ENCODE results near the gene MAGI2. TPM values are rescaled to one million over a fixed set of nuclear protein-coding genes. Genes with fewer than 3 reads are reported as not detected.

Gene MAGI2
- total RNA-seq, 1 experiment from 2014 or later: 0.25 TPM

DNA sequence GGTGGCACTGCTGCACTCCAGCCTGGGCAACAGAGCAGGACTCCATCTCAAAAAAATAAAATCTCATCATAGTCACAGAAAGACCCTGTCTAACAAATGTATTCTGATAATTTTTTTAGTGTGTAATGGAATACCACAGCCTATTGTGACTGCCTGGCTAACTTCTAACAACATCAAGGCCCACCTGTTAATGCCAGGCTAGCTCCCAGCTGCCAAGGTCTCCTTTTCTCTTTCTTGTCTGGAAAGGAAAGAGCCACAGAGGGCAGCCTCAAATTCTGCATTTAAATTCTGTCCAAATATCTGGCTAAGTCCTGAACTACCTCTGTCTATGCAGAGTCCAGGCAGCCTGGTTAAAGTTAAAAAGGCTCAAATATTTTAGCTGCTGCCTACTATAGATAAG lies 700.9 kb downstream of the MAGI2 start:
- POLR2A ChIA-PET: no interaction called here
- no peaks in the 10 kb centered on the region for H3K9me3 Mint-ChIP-seq (ENCODE audit: unreplicated experiment)
- no peak for DNase-seq
- no peak overlapping the region for H3K27ac Mint-ChIP-seq (ENCODE audit: unreplicated experiment)
- Histone ChIP-seq H3K27me3 (replicated peaks; ENCODE audit: control insufficient read depth, insufficient read depth, low read length) (no peaks in the 10 kb centered on the region), H3K36me3 (ENCODE audit: control insufficient read depth, insufficient read depth, low read length) (no peaks in the 10 kb centered on the region), H3K4me3 (ENCODE audit: low read depth, low read length) (no peak overlapping the region), H3K9me3 (no peaks in the 10 kb centered on the region; the same call in 1 of the 2 replicates), H3K4me1 (no peaks in the 10 kb centered on the region)
- H3K36me3 Mint-ChIP-seq (ENCODE audit: insufficient read depth, unreplicated experiment): no peaks in the 10 kb centered on the region
- H3K4me1 Mint-ChIP-seq (ENCODE audit: low read depth, unreplicated experiment): no peaks in the 10 kb centered on the region
- peaks cover 2% of the 10 kb centered on the region for H3K27me3 Mint-ChIP-seq (ENCODE audit: insufficient read depth, unreplicated experiment)
- no TSS peak for BruUV-seq (replicated peaks)
- TF ChIP-seq, protein P1, sequence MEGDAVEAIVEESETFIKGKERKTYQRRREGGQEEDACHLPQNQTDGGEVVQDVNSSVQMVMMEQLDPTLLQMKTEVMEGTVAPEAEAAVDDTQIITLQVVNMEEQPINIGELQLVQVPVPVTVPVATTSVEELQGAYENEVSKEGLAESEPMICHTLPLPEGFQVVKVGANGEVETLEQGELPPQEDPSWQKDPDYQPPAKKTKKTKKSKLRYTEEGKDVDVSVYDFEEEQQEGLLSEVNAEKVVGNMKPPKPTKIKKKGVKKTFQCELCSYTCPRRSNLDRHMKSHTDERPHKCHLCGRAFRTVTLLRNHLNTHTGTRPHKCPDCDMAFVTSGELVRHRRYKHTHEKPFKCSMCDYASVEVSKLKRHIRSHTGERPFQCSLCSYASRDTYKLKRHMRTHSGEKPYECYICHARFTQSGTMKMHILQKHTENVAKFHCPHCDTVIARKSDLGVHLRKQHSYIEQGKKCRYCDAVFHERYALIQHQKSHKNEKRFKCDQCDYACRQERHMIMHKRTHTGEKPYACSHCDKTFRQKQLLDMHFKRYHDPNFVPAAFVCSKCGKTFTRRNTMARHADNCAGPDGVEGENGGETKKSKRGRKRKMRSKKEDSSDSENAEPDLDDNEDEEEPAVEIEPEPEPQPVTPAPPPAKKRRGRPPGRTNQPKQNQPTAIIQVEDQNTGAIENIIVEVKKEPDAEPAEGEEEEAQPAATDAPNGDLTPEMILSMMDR (IDR thresholded peaks at IDR 0.05; ENCODE audit: insufficient read depth in 1 of 2, low read depth in 1 of 2, low read length in 1 of 2, severe bottlenecking in 1 of 2, unreplicated experiment in 1 of 2): no peak
- H3K4me3 Mint-ChIP-seq (ENCODE audit: unreplicated experiment): no peak overlapping the region
- intact Hi-C loops (cut with micrococcal nuclease; ENCODE audit: unreplicated experiment): no loop called here
- CTCF ChIA-PET: no interaction called here

DNA sequence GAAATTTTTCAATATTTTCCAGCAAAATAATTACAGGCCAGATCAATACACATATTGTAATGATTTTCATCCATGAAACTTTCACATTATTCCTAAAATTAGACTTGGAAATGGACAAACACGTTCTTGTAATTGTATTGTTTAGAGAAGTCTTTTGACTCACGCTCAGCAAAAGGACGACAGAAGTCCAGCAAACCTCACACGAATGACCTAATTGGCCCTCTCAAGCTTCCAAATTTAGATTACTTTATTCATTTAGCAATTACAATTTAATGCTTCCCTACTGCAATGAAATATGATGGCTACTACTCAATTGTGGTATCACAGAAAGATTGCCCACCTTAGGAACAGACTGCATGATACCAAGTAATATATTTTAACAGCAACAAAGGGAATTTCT lies 702.2 kb downstream of the MAGI2 start:
- DNase-seq: no peak
- TF ChIP-seq, protein P1 (IDR thresholded peaks at IDR 0.05; ENCODE audit: insufficient read depth in 1 of 2, low read depth in 1 of 2, low read length in 1 of 2, severe bottlenecking in 1 of 2, unreplicated experiment in 1 of 2): no peak
- Mint-ChIP-seq H3K4me1 (ENCODE audit: low read depth, unreplicated experiment) (no peaks in the 10 kb centered on the region), H3K4me3 (ENCODE audit: unreplicated experiment) (no peak overlapping the region), H3K27ac (ENCODE audit: unreplicated experiment) (no peak overlapping the region), H3K27me3 (ENCODE audit: insufficient read depth, unreplicated experiment) (peaks cover 2% of the 10 kb centered on the region), H3K36me3 (ENCODE audit: insufficient read depth, unreplicated experiment) (no peaks in the 10 kb centered on the region), H3K9me3 (ENCODE audit: unreplicated experiment) (no peaks in the 10 kb centered on the region)
- no TSS peak for BruUV-seq (replicated peaks)
- Histone ChIP-seq H3K27me3 (replicated peaks; ENCODE audit: control insufficient read depth, insufficient read depth, low read length) (no peaks in the 10 kb centered on the region), H3K4me1 (no peaks in the 10 kb centered on the region), H3K36me3 (ENCODE audit: control insufficient read depth, insufficient read depth, low read length) (no peaks in the 10 kb centered on the region), H3K9me3 (no peaks in the 10 kb centered on the region; the same call in 1 of the 2 replicates), H3K4me3 (ENCODE audit: low read depth, low read length) (no peak overlapping the region)
- POLR2A ChIA-PET: no interaction called here
- intact Hi-C loops (cut with micrococcal nuclease; ENCODE audit: unreplicated experiment): no loop called here
- CTCF ChIA-PET: no interaction called here

DNA sequence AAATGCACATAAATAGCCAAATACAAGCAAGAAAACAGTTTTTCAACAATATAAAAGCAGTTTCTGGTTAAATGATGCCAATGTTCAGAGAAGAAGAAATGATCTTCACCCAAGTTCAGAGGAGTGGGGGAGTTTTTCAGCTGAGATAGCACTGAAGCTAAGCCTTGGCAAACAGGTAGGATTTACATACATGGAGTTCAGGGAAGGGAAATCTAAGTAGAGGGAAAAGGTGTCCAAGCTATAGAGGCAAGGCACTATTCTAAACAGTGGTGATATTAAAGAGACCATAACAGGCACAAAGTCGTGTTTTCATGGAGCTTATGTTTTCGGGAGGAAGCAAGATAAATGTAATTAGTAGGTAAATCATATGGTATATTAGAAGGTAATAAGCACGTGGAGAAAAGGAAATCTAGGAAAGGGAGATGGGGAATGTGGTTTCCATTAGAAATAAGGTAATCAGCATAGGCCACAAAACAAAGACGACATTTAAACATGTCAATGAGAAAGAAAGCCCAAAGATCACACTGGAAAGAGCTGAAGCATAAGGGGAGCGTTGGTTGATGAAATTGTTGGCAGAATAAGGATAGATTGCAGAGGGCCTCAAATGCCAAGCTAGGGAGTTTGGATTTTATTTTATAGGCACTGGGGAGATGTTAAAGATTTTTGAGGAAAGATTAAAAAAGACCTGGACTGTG lies 704.3 kb downstream of the MAGI2 start:
- Mint-ChIP-seq H3K27me3 (ENCODE audit: insufficient read depth, unreplicated experiment) (peaks cover 2% of the 10 kb centered on the region), H3K9me3 (ENCODE audit: unreplicated experiment) (no peaks in the 10 kb centered on the region), H3K27ac (ENCODE audit: unreplicated experiment) (no peak overlapping the region), H3K4me3 (ENCODE audit: unreplicated experiment) (no peak overlapping the region), H3K4me1 (ENCODE audit: low read depth, unreplicated experiment) (no peaks in the 10 kb centered on the region), H3K36me3 (ENCODE audit: insufficient read depth, unreplicated experiment) (no peaks in the 10 kb centered on the region)
- Histone ChIP-seq H3K4me1 (no peaks in the 10 kb centered on the region), H3K9me3 (no peaks in the 10 kb centered on the region; the same call in 1 of the 2 replicates), H3K4me3 (ENCODE audit: low read depth, low read length) (no peak overlapping the region), H3K27me3 (replicated peaks; ENCODE audit: control insufficient read depth, insufficient read depth, low read length) (no peaks in the 10 kb centered on the region), H3K36me3 (ENCODE audit: control insufficient read depth, insufficient read depth, low read length) (no peaks in the 10 kb centered on the region)
- no peak for DNase-seq
- TF ChIP-seq, protein P1 (IDR thresholded peaks at IDR 0.05; ENCODE audit: insufficient read depth in 1 of 2, low read depth in 1 of 2, low read length in 1 of 2, severe bottlenecking in 1 of 2, unreplicated experiment in 1 of 2): no peak
- BruUV-seq (replicated peaks): no TSS peak
- intact Hi-C loops (cut with micrococcal nuclease; ENCODE audit: unreplicated experiment): no loop called here
- ChIA-PET CTCF (no interaction called here), POLR2A (no interaction called here)
